GM12878 (cell line): ENCODE data around the gene TMA16.

Experiments used
- CTCF ChIP-seq, 3 experiments: IDR thresholded peaks in 2 of 3; conservative IDR thresholded peaks in 1 of 3; 2 replicates each; pipeline ENCODE4 v1.5.1; 2011; ENCODE audit warnings: low read depth in 3 of 3, low read length in 3 of 3, mild to moderate bottlenecking in 3 of 3, control low read depth in 2 of 3, moderate library complexity in 2 of 3, inconsistent platforms in 1 of 3, mixed read lengths in 1 of 3; ENCODE audit not compliant: control insufficient read depth in 2 of 3, insufficient read depth in 1 of 3; ENCODE audit errors: extremely low read depth in 1 of 3
- GABPA ChIP-seq: IDR thresholded peaks from 2 replicates; pipeline ENCODE4 v1.6.1; 2014; ENCODE audit warnings: antibody characterized with exemption, low read depth, mild to moderate bottlenecking, inconsistent platforms
- MXI1 ChIP-seq: fragments of 150-350 bp; IDR thresholded peaks from 2 replicates; pipeline ENCODE4 v1.6.1; 2011; ENCODE audit warnings: low read depth, mild to moderate bottlenecking, inconsistent platforms, low read length, improper control_type of control experiment
- NRF1 ChIP-seq: conservative IDR thresholded peaks from 2 replicates; pipeline ENCODE4 v1.6.1; 2011; ENCODE audit warnings: mild to moderate bottlenecking, low read depth, low read length, improper control_type of control experiment
- POLR2A ChIP-seq: IDR thresholded peaks from 2 replicates; pipeline ENCODE4 v1.6.1; 2011; ENCODE audit warnings: low read depth, mild to moderate bottlenecking, low read length
- POLR2AphosphoS5 ChIP-seq: IDR thresholded peaks from 2 replicates; pipeline ENCODE4 v1.6.1; 2011; ENCODE audit warnings: mild to moderate bottlenecking, low read length, inconsistent platforms
- RCOR1 ChIP-seq: conservative IDR thresholded peaks from 2 replicates; pipeline ENCODE4 v1.6.1; 2012; ENCODE audit warnings: low read depth, low read length, improper control_type of control experiment
- RFX5 ChIP-seq: IDR thresholded peaks from 2 replicates; pipeline ENCODE4 v1.6.1; 2011; ENCODE audit warnings: low read depth, low read length, improper control_type of control experiment

GRCh38 chr4:163540448-163540847 is 46.0 kb downstream of the TMA16 start:
- TF ChIP-seq RCOR1 (no peak), RFX5 (no peak), POLR2AphosphoS5 (no peak), NRF1 (no peak), CTCF (IDR thresholded peaks at IDR 0.05 in 2 of 3, conservative IDR thresholded peaks at IDR 0.05 in 1 of 3; ENCODE audit: control insufficient read depth in 2 of 3, extremely low read depth in 1 of 3, insufficient read depth in 1 of 3, low read depth in 3 of 3, low read length in 3 of 3) (no peak), POLR2A (no peak), GABPA (no peak), MXI1 (no peak)
